Measurements from ENCODE around the gene PDE2A.

GRCh38 chr11:72688486-72688885, 14.3 kb upstream of the PDE2A start:
- TF ChIP-seq CTCF (IDR thresholded peaks at IDR 0.05) (no peak), POLR2A (IDR thresholded peaks at IDR 0.05) (no peak)

All from lower leg skin (tissue), 3 donors.